IPS-11a (cell line): ENCODE measurements around the gene CACFD1.

Experiments
- H3K4me3 ChIP-seq: one replicate; pipeline ENCODE4 v1.5.1; 2013; ENCODE audit warnings: low read depth, low read length, control low read depth

Gene CACFD1

GRCh38 chr9:133459476-133460404 lies at the start of gene CACFD1:
CACFD1 (plus strand) TSS chr9:133459978; CDS start chr9:133460067, 89 bp downstream.
- H3K4me3 ChIP-seq, result peak within 1 kb of the TSS; percentile 69

- no peak overlapping the region for H3K4me3 ChIP-seq
These were observed 44.6 kb upstream of the CACFD1 start for GRCh38 chr9:133415170-133415569.

- peak within 1 kb of the TSS; percentile 82 for H3K4me3 ChIP-seq
These were observed 42.0 kb upstream of the CACFD1 start, which contains the start of gene REXO4 for GRCh38 chr9:133417541-133418461. REXO4 (minus strand) TSS chr9:133418010; CDS start chr9:133417844, 166 bp downstream.

- peak overlapping the region; percentile 78 for H3K4me3 ChIP-seq
These were observed 40.8 kb upstream of the CACFD1 start for GRCh38 chr9:133419005-133419404.

GRCh38 chr9:133420392-133420827 lies 39.4 kb upstream of the CACFD1 start:
- H3K4me3 ChIP-seq, result no peak overlapping the region

- H3K4me3 ChIP-seq, result no peak within 1 kb of the TSS
These were observed 37.9 kb upstream of the CACFD1 start, which contains the start of gene ADAMTS13 for GRCh38 chr9:133421615-133422542. ADAMTS13 (plus strand) TSS chr9:133422367; CDS start chr9:133422444, 77 bp downstream.

GRCh38 chr9:133423216-133423615 lies 36.6 kb upstream of the CACFD1 start:
- no peak overlapping the region for H3K4me3 ChIP-seq

GRCh38 chr9:133424187-133424586 lies 35.6 kb upstream of the CACFD1 start:
- H3K4me3 ChIP-seq, result no peak overlapping the region

- no peak overlapping the region for H3K4me3 ChIP-seq
These were observed 34.6 kb upstream of the CACFD1 start for GRCh38 chr9:133425049-133425632.

- no peak overlapping the region for H3K4me3 ChIP-seq
These were observed 33.8 kb upstream of the CACFD1 start for GRCh38 chr9:133426011-133426410.

GRCh38 chr9:133427658-133428348 lies 32.0 kb upstream of the CACFD1 start:
- peak overlapping the region; percentile 21 for H3K4me3 ChIP-seq

GRCh38 chr9:133428617-133429101 lies 31.1 kb upstream of the CACFD1 start:
- H3K4me3 ChIP-seq, result peak overlapping the region; percentile 39

GRCh38 chr9:133429214-133429613 lies 30.6 kb upstream of the CACFD1 start:
- H3K4me3 ChIP-seq, result peak overlapping the region; percentile 24

- peak overlapping the region; percentile 24 for H3K4me3 ChIP-seq
These were observed 30.1 kb upstream of the CACFD1 start for GRCh38 chr9:133429641-133430161.

- no peak overlapping the region for H3K4me3 ChIP-seq
These were observed 29.5 kb upstream of the CACFD1 start for GRCh38 chr9:133430244-133430643.

- no peak overlapping the region for H3K4me3 ChIP-seq
These were observed 26.4 kb upstream of the CACFD1 start for GRCh38 chr9:133433351-133433843.

GRCh38 chr9:133436681-133437080 lies 23.1 kb upstream of the CACFD1 start:
- H3K4me3 ChIP-seq, result no peak overlapping the region

GRCh38 chr9:133437753-133438531 lies 21.8 kb upstream of the CACFD1 start:
- no peak overlapping the region for H3K4me3 ChIP-seq
